Activated CD4-positive, CD25-positive, alpha-beta regulatory T cell treated with anti-CD3 and anti-CD28 coated beads, Interleukin-2, amount 50 U/mL, for 72 hours (primary cell): Measurements from ENCODE around the gene TPO.
"Not testable (repeated sequence)": the region's sequence is repeated elsewhere in the genome, so short reads cannot be mapped to it uniquely, and the experiment has no call there.

Experiments used
- DNase-seq: peaks from one replicate; pipeline ENCODE4 v3.0.0; 2021

Gene TPO

DNA sequence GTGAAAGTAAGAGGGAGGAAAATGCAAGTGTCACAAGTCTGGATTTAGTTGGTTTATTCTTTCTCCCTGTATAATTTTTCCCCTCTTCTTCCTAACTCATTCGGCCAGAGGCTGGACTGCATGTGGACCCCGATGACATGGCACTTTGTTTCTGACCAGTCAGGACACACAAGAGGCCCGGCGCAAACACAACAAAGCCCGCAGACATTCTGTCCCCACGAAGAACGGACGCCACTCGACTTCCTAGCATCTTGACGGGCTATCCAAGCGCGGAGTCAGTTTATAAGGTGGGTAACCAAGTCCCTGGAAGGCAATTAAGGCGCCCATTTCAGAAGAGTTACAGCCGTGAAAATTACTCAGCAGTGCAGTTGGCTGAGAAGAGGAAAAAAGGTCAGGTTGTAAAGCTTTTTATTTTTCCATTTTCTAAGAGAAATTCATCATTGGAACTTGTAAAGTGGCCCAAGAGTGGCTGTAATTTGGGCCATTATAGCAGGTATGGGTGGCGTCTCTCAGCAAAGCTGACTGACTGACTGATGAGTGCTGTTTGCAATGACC, at the start of gene TPO:
TSS of gene TPO (plus strand) at position 308 of the 555 bp plus-strand sequence. CDS start 946 bp downstream, outside the sequence.
- no peak for DNase-seq

DNA sequence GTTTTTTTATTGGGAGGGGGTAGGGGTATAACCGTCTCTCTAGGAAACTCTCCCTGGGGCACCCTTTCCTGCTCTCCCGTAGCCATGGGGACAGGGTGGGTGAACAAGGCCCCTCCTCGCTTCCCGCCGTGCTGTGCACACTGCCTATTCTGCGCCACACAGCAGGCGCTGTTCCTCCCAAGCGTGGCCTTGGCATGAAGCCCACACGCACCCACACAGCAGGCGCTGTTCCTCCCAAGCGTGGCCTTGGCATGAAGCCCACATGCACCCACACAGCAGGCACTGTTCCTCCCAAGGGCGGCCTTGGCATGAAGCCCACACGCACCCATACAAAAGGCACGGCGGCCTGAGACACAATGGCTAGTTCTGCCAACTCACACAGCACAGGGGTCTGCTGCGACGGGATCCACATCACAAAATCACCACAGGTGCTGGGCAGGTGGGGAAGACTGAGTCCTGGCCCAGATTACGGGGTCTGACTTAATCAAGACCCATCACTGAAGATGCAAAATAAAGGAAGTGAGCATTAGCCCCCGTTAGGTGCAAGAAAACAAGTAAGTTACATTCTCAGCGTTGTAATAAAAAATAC, 46.6 kb upstream of the TPO start:
- no peak for DNase-seq

- no peak for DNase-seq
These were observed 45.7 kb upstream of the TPO start for GRCh38 chr2:1367601-1368000.

- no peak for DNase-seq
These were observed 43.4 kb upstream of the TPO start for GRCh38 chr2:1369905-1370304.

DNA sequence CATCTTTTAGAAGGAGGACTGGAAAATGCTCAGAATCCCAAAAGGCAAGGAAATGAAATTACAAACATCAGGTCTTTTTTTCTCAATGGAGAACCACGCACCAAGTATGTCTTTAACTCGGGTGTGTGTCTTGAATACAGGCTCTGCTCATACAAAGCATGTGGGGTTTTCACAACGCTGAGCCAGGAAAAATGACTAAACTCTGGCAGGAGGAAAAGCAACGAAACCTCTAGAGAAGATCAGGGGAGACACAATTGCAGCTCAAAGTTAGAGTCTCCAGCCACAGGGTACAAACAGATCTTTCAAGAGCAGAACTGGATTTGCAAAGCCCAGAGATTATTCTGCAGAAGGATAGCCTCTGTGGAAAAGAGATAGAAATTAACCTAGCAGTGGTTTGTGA, 42.8 kb upstream of the TPO start:
- no peak for DNase-seq

- DNase-seq, result no peak
These were observed 42.2 kb upstream of the TPO start for GRCh38 chr2:1371082-1371481.

- DNase-seq, result no peak
These were observed 39.4 kb upstream of the TPO start for GRCh38 chr2:1373830-1374229.

- no peak for DNase-seq
These were observed 39.0 kb upstream of the TPO start for GRCh38 chr2:1374287-1374686.

GRCh38 chr2:1375794-1376193, 37.5 kb upstream of the TPO start:
- no peak for DNase-seq

- no peak for DNase-seq
These were observed 35.8 kb upstream of the TPO start for GRCh38 chr2:1377473-1377872.

DNA sequence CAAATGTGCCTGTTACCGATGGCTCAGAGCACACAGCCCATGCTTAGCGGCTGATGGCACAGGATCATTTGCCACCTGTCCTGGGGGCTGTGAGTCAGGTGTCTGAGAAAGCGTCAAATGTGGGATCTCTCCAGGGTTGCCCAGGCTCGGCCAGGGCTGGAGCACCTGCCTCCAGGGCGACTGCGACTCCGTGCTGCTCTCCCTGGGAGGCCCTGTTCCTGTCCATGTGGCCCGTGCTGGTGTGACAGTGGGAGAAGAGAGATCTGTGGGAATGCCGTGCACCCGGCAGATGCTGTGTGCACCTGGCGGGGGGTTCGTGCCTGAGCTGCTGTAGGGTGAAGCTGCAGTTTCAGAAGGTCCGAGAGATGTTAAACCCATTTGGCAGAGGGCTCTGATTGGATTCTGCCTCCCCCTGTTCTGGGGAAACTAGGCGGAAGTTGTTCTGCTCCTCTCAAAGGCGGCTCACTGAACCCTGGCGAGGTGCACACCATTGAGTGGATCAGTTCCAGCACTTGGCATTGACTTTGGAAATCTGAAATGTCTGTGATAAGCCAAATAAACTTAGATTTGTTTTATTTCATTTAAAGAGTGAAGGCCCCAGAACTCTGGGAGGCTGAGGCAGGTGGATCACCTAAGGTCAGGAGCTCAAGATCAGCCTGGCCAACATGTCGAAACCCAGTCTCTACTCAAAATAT, 34.7 kb upstream of the TPO start:
- no peak for DNase-seq

- DNase-seq, result no peak
These were observed 31.6 kb upstream of the TPO start for GRCh38 chr2:1381644-1382043.

DNA sequence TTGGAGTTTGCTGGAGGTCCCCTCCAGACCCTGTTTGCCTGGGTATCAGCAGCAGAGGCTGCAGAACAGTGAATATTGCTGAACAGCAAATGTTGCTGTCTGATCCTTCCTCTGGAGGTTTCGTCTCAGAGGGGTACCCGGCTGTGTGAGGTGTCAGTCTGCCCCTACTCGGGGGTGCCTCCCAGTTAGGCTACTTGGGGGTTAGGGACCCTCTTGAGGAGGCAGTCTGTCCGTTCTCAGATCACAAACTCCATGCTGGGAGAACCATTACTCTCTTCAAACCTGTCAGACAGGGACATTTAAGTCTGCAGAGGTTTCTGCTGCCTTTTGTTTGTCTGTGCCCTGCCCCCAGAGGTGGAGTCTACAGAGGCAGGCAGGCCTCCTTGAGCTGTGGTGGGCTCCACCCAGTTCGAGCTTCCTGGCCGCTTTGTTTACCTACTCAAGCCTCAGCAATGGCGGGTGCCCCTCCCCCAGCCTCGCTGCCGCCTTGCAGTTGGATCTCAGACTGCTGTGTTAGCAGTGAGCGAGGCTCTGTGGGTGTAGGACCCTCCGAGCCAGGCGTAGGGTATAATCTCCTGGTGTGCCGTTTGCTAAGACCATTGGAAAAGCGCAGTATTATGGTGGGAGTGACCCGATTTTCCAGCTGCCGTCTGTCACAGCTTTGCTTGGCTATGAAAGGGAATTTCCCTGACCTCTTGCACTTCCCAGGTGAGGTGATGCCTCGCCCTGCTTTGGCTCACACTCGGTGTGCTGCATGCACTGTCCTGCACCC, 25.1 kb upstream of the TPO start:
- not testable (repeated sequence) for DNase-seq

DNA sequence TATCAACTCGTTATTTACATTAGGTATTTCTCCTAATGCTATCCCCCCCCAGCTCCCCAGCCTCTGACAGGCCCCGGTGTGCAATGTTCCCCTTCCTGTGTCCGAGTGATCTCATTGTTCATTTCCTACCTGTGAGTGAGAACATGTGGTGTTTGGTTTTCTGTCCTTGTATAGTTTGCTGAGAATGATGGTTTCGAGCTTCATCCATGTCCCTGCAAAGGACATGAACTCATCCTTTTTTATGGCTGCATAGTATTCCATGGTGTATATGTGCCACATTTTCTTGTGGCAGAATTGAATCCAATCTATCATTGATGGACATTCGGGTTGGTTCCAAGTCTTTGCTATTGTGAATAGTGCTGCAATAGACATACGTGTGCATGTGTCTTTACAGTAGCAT, 23.1 kb upstream of the TPO start:
- DNase-seq, result not testable (repeated sequence)

DNA sequence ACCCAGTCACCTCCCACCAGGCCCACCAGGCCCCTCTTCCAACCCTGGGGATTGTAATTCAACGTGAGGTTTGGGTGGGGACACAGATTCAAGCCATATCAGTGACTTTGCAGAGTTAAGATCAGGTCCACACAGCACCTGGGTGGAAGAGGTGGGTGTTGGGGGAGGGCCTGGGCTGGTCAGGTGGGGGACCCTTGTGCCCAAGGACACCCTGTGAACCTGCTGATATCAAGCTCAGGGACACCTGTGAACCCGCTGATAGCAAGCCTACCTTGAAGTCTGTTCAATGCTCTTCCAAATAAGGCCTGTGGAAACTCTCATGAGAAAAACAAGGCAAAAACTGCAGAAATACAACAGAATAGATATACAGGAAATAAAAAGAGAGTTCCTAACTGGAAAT, 19.9 kb upstream of the TPO start:
- DNase-seq, result no peak

GRCh38 chr2:1394709-1395408, 18.4 kb upstream of the TPO start:
- DNase-seq, result no peak

DNA sequence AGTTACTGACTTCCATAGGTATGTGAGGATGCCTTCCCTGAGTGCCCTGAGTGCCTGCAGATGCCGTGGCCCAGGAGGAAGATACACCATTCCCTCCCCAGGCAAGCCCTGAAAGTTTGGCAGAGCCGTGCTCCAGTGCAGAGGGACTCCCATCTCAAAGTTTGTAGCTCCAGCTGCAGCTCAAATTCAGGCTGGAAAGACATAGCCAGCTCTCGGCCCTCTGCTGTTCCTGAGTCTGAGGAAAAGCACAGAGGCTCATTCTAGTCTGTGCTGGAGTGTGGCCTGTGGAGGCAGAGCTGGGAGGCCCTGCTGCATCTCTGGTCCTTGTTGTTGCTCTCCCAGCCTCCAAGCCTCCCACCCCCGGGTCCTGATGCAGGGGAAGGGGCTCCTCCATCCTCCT, 15.9 kb upstream of the TPO start:
- no peak for DNase-seq

DNA sequence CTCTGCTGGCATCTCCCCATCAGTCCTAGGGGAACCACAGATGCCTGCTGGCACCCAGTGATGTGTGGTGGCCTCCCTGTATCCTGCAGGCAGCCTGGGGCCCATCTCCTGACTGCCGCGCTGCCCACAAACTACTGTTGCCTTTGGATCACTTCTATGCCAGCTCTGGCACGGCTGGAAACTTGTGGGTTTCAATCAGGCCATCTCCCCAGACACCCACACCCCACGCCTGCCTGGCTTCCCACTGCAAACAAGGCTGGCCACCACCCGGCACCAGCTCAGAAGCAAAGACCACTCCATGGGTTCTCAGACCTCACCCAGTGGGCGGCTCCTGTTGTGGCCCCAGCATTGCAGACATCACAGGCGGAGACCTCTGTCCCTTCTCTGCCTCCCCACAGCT, 15.1 kb upstream of the TPO start:
- no peak for DNase-seq

- DNase-seq, result no peak
These were observed 12.1 kb upstream of the TPO start for GRCh38 chr2:1400943-1401735.

GRCh38 chr2:1402064-1402463, 11.2 kb upstream of the TPO start:
- no peak for DNase-seq

GRCh38 chr2:1403565-1403964, 9.7 kb upstream of the TPO start:
- DNase-seq, result no peak

- no peak for DNase-seq
These were observed 8.1 kb upstream of the TPO start for GRCh38 chr2:1405124-1405523.
